Nephron progenitor cell (in vitro differentiated cells): ENCODE data around the gene CEP128.

Experiments used
- DNase-seq: peaks from one replicate; pipeline ENCODE4 v3.0.0; 2021
- H3K27ac Mint-ChIP-seq: 2 replicates; pipeline ENCODE4 v1.8.0; 2021; ENCODE audit warnings: mild to moderate bottlenecking, moderate library complexity, mixed read lengths
- H3K27me3 Mint-ChIP-seq: 2 replicates; pipeline ENCODE4 v1.8.0; 2021; ENCODE audit warnings: mild to moderate bottlenecking, low read depth, mixed read lengths; ENCODE audit not compliant: poor library complexity
- H3K36me3 Mint-ChIP-seq: 2 replicates; pipeline ENCODE4 v1.8.0; 2021; ENCODE audit warnings: low read depth, mixed read lengths
- H3K4me1 Mint-ChIP-seq: 2 replicates; pipeline ENCODE4 v1.8.0; 2021; ENCODE audit warnings: mixed read lengths
- H3K4me3 Mint-ChIP-seq: 2 replicates; pipeline ENCODE4 v1.8.0; 2021; ENCODE audit warnings: mild to moderate bottlenecking, moderate library complexity, mixed read lengths
- H3K9me3 Mint-ChIP-seq: 2 replicates; pipeline ENCODE4 v1.8.0; 2021; ENCODE audit warnings: mild to moderate bottlenecking, moderate library complexity, mixed read lengths
- TF ChIP-seq, protein P1 (sequence below): fragments of 200-600 bp; sonication (generic); IDR thresholded peaks from 2 replicates; pipeline ENCODE4 v1.5.0; 2021; ENCODE audit warnings: antibody characterized with exemption

The CEP128 gene

DNA sequence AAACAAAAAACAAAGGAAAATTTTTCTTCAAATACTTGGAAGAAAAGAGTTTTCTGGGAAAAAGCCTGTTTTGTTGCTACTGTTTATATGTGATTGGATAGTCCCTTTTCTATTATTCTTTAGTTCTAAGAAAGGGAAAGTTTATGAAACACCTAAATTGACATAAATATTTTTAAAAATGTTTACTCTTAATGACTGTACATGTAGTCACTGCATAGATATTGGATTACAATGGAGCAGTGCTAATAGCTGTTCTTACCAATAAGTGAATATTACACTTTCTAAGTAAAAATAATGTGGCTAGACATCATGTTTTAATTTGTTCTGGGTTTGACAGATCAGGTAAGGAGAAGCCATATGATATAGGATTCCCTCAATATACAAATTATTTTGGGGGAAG is 377.5 kb downstream of the CEP128 start:
- Mint-ChIP-seq H3K27ac (no peak overlapping the region), H3K9me3 (no peaks in the 10 kb centered on the region), H3K4me3 (no peak overlapping the region), H3K27me3 (no peaks in the 10 kb centered on the region), H3K4me1 (no peaks in the 10 kb centered on the region), H3K36me3 (no peaks in the 10 kb centered on the region)
- DNase-seq = no peak
- TF ChIP-seq, protein P1, sequence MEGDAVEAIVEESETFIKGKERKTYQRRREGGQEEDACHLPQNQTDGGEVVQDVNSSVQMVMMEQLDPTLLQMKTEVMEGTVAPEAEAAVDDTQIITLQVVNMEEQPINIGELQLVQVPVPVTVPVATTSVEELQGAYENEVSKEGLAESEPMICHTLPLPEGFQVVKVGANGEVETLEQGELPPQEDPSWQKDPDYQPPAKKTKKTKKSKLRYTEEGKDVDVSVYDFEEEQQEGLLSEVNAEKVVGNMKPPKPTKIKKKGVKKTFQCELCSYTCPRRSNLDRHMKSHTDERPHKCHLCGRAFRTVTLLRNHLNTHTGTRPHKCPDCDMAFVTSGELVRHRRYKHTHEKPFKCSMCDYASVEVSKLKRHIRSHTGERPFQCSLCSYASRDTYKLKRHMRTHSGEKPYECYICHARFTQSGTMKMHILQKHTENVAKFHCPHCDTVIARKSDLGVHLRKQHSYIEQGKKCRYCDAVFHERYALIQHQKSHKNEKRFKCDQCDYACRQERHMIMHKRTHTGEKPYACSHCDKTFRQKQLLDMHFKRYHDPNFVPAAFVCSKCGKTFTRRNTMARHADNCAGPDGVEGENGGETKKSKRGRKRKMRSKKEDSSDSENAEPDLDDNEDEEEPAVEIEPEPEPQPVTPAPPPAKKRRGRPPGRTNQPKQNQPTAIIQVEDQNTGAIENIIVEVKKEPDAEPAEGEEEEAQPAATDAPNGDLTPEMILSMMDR = no peak

DNA sequence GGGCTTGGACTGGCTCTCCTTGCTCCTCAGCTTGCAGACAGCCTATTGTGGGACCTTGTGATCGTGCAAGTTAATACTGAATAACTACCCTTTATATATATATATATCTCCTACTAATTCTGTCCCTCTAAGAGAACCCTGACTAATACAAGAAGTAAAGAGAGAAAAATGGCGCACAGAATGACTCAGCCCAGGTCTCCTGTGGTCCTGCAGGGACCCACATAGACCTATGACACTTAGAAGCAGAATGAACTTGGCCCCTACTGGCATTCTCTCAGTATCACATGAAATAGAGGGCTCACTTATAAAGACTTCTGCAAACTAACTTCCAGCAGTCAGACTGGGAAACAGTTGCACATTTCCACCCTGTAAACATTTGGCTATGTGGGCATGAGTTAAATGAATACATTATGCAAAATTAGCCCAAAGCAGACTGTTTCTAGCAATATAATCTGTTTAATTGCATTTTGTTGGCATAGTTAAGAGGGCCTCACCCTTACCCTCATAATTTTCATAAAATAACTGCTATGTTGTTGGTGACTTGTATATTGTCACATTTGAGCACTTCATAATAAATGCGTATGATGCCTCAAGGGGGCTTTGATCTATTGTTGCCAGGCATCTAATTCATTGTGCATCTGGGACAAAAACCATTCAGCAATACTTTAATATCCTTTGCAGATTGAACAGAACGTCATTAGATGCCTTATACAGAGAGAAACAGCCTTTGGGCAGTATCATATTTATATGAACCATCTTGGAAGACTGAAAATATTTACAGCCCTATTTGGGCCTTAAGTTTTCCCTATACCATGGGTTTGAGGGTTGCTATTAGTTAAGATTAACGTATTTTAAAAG is 380.5 kb downstream of the CEP128 start:
- no peaks in the 10 kb centered on the region for H3K36me3 Mint-ChIP-seq
- no peaks in the 10 kb centered on the region for H3K4me1 Mint-ChIP-seq
- no peaks in the 10 kb centered on the region for H3K27me3 Mint-ChIP-seq
- TF ChIP-seq, protein P1 = no peak
- no peaks in the 10 kb centered on the region for H3K9me3 Mint-ChIP-seq
- DNase-seq = no peak
- H3K4me3 Mint-ChIP-seq = no peak overlapping the region
- H3K27ac Mint-ChIP-seq = no peak overlapping the region

DNA sequence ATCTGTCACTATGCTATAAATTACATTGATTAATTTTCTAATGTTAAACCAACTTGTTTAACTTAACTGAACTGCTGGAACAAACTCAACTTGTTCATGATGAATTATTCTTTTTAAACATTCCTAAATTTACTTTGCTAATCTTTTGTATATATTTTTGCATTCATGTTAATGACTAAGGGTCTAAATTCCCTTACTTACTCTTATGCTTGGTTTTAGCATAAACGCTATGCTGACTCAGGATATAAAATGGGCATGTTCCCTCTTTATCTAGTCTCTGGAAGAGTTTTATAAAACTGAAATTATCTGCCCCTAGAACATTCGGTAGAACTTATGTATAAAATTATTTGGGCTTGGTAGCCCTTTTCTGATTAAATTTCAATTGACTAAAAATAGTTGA is 387.4 kb downstream of the CEP128 start:
- no peaks in the 10 kb centered on the region for H3K27me3 Mint-ChIP-seq
- no peaks in the 10 kb centered on the region for H3K4me1 Mint-ChIP-seq
- H3K27ac Mint-ChIP-seq = no peak overlapping the region
- no peaks in the 10 kb centered on the region for H3K9me3 Mint-ChIP-seq
- no peak overlapping the region for H3K4me3 Mint-ChIP-seq
- TF ChIP-seq, protein P1 = no peak
- H3K36me3 Mint-ChIP-seq = no peaks in the 10 kb centered on the region
- DNase-seq = no peak

DNA sequence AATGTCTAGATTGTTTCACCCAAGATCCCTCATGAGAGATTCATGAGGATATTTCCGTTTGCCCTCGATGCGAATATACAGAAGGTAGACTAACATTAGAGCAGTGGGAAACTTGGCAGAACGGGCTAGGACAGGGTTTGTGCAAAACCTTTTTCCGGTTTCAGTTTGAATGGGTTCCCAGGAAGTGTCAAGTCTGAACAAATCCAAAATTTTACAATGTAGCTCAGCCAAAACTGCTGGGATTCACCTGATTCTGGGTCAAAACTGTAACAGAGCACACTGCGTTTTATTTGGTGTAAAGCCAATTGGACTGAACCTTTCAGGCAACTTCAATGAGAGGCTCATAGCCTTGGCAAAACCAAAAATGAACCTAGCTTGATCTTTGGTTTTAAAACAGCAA is 392.4 kb downstream of the CEP128 start:
- H3K27ac Mint-ChIP-seq = no peak overlapping the region
- DNase-seq = no peak
- no peaks in the 10 kb centered on the region for H3K4me1 Mint-ChIP-seq
- H3K36me3 Mint-ChIP-seq = no peaks in the 10 kb centered on the region
- no peaks in the 10 kb centered on the region for H3K27me3 Mint-ChIP-seq
- H3K9me3 Mint-ChIP-seq = no peaks in the 10 kb centered on the region
- no peak overlapping the region for H3K4me3 Mint-ChIP-seq
- TF ChIP-seq, protein P1 = no peak

DNA sequence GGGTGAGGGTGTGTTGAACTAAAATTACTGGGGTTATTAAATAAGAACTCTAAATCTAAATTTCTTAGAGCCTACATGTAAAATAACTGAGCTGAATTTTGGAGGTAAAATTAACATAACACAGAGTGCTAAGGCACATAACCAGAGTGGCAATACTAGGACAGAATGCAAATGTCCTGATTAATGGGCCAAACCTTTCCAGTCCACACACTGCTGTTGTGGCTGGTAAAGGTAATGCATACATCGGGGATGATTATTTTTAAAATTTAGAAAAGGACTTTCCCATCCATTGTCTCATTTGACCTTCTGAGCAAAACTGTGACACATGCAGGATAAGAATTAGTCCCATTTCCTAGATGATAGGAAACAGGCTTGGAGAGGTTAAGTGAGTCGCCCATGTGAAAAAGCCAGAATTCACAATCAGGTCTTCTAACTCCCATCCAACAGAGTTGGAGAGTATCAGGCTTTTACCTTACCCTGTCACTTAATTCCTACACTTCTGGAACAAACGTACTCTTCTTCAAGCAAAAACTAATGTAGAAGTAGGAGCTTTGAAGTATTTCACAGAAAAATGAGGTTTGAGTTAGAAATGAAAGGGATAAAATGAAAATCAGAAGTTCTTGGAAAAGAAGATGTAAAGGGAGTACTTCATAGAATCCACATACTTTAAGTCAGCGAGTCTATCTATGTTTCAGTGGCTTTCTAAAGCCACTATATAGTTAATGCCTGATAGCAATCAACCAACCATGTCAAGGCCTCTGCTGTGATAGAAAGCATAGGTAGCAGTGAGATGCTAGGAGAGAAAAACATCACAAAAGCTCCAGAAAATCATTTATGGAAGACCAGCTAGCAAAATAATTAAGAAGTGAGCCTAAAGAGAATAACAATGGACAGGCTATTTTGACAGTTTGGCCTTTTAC is 395.3 kb downstream of the CEP128 start:
- TF ChIP-seq, protein P1 = no peak

More for the DNA sequence above, 395.3 kb downstream of the CEP128 start:
- no peaks in the 10 kb centered on the region for H3K9me3 Mint-ChIP-seq
- H3K36me3 Mint-ChIP-seq = no peaks in the 10 kb centered on the region
- H3K4me3 Mint-ChIP-seq = no peak overlapping the region
- H3K27ac Mint-ChIP-seq = no peak overlapping the region
- H3K4me1 Mint-ChIP-seq = no peaks in the 10 kb centered on the region
- H3K27me3 Mint-ChIP-seq = no peaks in the 10 kb centered on the region
- no peak for DNase-seq
